ENCODE data around the gene ZFX.

The ZFX gene

GRCh38 chrX:24202465-24203031, 53.0 kb downstream of the ZFX start:
- DNase-seq (ENCODE audit: low spot score): no peak

GRCh38 chrX:24203072-24203808, 53.7 kb downstream of the ZFX start:
- DNase-seq (ENCODE audit: low spot score): no peak

GRCh38 chrX:24204331-24204730, 54.8 kb downstream of the ZFX start:
- no peak for DNase-seq (ENCODE audit: low spot score)

GRCh38 chrX:24204958-24205357, 55.4 kb downstream of the ZFX start:
- no peak for DNase-seq (ENCODE audit: low spot score)

GRCh38 chrX:24207826-24208225, 58.3 kb downstream of the ZFX start:
- DNase-seq (ENCODE audit: low spot score): no peak

- no peak for DNase-seq (ENCODE audit: low spot score)
These were observed 59.1 kb downstream of the ZFX start for GRCh38 chrX:24208496-24209240.

- no peak for DNase-seq (ENCODE audit: low spot score)
These were observed 60.7 kb downstream of the ZFX start for GRCh38 chrX:24210190-24210589.

GRCh38 chrX:24214568-24214967, 65.0 kb downstream of the ZFX start:
- DNase-seq (ENCODE audit: low spot score): no peak

- DNase-seq (ENCODE audit: low spot score): no peak
These were observed 65.7 kb downstream of the ZFX start for GRCh38 chrX:24215272-24215671.

- no peak for DNase-seq (ENCODE audit: low spot score)
These were observed 66.5 kb downstream of the ZFX start for GRCh38 chrX:24216037-24216436.

GRCh38 chrX:24216827-24217226, 67.3 kb downstream of the ZFX start:
- no peak for DNase-seq (ENCODE audit: low spot score)

- DNase-seq (ENCODE audit: low spot score): no peak
These were observed 69.8 kb downstream of the ZFX start for GRCh38 chrX:24219320-24219719.

- no peak for DNase-seq (ENCODE audit: low spot score)
These were observed 72.3 kb downstream of the ZFX start for GRCh38 chrX:24221872-24222271.

GRCh38 chrX:24225265-24225664, 75.7 kb downstream of the ZFX start:
- no peak for DNase-seq (ENCODE audit: low spot score)

- no peak for DNase-seq (ENCODE audit: low spot score)
These were observed 76.6 kb downstream of the ZFX start for GRCh38 chrX:24226176-24226575.

GRCh38 chrX:24228596-24228995, 79.1 kb downstream of the ZFX start:
- DNase-seq (ENCODE audit: low spot score): no peak

GRCh38 chrX:24229400-24229879, 79.9 kb downstream of the ZFX start:
- DNase-seq (ENCODE audit: low spot score): no peak

GRCh38 chrX:24229976-24230375, 80.4 kb downstream of the ZFX start:
- no peak for DNase-seq (ENCODE audit: low spot score)

GRCh38 chrX:24231131-24231540, 81.6 kb downstream of the ZFX start:
- no peak for DNase-seq (ENCODE audit: low spot score)

GRCh38 chrX:24231641-24232179, 82.2 kb downstream of the ZFX start:
- no peak for DNase-seq (ENCODE audit: low spot score)

GRCh38 chrX:24232796-24233195, 83.3 kb downstream of the ZFX start:
- no peak for DNase-seq (ENCODE audit: low spot score)

GRCh38 chrX:24235084-24235710, 85.7 kb downstream of the ZFX start:
- DNase-seq (ENCODE audit: low spot score): no peak
